Measurements from ENCODE around the gene RIGI.

DNA sequence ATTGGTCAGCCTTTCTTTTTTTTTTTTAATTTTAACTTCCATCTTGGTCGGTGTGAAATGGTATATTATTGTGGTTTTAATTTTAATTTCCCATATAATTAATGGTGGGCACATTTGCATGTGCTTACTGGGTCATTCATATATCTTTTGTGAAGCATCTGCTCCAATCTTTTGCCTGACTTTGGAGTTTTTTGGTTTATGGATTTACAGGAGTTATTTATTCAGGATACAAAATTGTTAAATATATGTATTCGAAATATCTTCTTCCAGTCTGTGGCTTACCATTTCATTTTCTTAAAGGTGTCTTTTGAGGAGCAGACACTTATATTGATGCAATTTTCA lies 682 bp upstream of the RIGI start:
- TF ChIP-seq, protein P1, sequence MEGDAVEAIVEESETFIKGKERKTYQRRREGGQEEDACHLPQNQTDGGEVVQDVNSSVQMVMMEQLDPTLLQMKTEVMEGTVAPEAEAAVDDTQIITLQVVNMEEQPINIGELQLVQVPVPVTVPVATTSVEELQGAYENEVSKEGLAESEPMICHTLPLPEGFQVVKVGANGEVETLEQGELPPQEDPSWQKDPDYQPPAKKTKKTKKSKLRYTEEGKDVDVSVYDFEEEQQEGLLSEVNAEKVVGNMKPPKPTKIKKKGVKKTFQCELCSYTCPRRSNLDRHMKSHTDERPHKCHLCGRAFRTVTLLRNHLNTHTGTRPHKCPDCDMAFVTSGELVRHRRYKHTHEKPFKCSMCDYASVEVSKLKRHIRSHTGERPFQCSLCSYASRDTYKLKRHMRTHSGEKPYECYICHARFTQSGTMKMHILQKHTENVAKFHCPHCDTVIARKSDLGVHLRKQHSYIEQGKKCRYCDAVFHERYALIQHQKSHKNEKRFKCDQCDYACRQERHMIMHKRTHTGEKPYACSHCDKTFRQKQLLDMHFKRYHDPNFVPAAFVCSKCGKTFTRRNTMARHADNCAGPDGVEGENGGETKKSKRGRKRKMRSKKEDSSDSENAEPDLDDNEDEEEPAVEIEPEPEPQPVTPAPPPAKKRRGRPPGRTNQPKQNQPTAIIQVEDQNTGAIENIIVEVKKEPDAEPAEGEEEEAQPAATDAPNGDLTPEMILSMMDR (IDR thresholded peaks at IDR 0.05) = peak in 1 of 12 donors; percentile 5
- TF ChIP-seq POLR2A (IDR thresholded peaks at IDR 0.05) = no peak
